ENCODE measurements around the gene GRIK3. TPM values are rescaled to one million over a fixed set of nuclear protein-coding genes. Genes with fewer than 3 reads are reported as not detected.

Gene GRIK3
- total and polyA plus RNA-seq, 4 donors: 0.03 to 0.08 (median 0.05) TPM; not detected in 1

DNA sequence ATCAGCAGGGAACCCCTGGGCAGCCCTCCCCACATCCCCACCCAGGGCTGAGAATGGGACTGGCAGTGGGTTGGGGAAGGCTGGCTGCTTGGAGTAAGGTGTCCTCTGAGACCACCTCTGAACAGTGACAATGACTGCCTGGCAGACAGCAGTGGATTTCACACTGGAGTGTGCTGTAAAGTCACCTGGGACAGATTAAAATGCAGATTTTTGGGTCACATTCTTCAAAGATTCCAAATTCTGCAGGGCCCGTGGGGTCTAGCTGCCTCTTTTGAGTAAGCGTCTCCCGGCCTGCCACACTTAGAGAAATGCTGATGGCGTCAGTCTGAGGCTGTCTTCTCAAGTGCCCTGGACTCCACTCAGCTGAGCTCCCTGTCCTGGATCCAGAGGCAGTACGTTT, 164.5 kb downstream of the GRIK3 start:
- TF ChIP-seq FOXA1 (IDR thresholded peaks at IDR 0.05) (no peak), JUND (IDR thresholded peaks at IDR 0.05) (no peak), NR2F2 (IDR thresholded peaks at IDR 0.05) (no peak), HNF4G (IDR thresholded peaks at IDR 0.05) (no peak), SP1 (IDR thresholded peaks at IDR 0.05) (no peak), YY1 (IDR thresholded peaks at IDR 0.05) (no peak), HNF4A (conservative IDR thresholded peaks at IDR 0.05) (no peak), TAF1 (conservative IDR thresholded peaks at IDR 0.05) (no peak), RAD21 (IDR thresholded peaks at IDR 0.05) (no peak)
- TF ChIP-seq, protein P1, sequence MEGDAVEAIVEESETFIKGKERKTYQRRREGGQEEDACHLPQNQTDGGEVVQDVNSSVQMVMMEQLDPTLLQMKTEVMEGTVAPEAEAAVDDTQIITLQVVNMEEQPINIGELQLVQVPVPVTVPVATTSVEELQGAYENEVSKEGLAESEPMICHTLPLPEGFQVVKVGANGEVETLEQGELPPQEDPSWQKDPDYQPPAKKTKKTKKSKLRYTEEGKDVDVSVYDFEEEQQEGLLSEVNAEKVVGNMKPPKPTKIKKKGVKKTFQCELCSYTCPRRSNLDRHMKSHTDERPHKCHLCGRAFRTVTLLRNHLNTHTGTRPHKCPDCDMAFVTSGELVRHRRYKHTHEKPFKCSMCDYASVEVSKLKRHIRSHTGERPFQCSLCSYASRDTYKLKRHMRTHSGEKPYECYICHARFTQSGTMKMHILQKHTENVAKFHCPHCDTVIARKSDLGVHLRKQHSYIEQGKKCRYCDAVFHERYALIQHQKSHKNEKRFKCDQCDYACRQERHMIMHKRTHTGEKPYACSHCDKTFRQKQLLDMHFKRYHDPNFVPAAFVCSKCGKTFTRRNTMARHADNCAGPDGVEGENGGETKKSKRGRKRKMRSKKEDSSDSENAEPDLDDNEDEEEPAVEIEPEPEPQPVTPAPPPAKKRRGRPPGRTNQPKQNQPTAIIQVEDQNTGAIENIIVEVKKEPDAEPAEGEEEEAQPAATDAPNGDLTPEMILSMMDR (IDR thresholded peaks at IDR 0.05; ENCODE audit: low read depth, low read length, missing input control): no peak
- TF ChIP-seq, protein P2, sequence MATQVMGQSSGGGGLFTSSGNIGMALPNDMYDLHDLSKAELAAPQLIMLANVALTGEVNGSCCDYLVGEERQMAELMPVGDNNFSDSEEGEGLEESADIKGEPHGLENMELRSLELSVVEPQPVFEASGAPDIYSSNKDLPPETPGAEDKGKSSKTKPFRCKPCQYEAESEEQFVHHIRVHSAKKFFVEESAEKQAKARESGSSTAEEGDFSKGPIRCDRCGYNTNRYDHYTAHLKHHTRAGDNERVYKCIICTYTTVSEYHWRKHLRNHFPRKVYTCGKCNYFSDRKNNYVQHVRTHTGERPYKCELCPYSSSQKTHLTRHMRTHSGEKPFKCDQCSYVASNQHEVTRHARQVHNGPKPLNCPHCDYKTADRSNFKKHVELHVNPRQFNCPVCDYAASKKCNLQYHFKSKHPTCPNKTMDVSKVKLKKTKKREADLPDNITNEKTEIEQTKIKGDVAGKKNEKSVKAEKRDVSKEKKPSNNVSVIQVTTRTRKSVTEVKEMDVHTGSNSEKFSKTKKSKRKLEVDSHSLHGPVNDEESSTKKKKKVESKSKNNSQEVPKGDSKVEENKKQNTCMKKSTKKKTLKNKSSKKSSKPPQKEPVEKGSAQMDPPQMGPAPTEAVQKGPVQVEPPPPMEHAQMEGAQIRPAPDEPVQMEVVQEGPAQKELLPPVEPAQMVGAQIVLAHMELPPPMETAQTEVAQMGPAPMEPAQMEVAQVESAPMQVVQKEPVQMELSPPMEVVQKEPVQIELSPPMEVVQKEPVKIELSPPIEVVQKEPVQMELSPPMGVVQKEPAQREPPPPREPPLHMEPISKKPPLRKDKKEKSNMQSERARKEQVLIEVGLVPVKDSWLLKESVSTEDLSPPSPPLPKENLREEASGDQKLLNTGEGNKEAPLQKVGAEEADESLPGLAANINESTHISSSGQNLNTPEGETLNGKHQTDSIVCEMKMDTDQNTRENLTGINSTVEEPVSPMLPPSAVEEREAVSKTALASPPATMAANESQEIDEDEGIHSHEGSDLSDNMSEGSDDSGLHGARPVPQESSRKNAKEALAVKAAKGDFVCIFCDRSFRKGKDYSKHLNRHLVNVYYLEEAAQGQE (IDR thresholded peaks at IDR 0.05): no peak
- TF ChIP-seq, protein P3, sequence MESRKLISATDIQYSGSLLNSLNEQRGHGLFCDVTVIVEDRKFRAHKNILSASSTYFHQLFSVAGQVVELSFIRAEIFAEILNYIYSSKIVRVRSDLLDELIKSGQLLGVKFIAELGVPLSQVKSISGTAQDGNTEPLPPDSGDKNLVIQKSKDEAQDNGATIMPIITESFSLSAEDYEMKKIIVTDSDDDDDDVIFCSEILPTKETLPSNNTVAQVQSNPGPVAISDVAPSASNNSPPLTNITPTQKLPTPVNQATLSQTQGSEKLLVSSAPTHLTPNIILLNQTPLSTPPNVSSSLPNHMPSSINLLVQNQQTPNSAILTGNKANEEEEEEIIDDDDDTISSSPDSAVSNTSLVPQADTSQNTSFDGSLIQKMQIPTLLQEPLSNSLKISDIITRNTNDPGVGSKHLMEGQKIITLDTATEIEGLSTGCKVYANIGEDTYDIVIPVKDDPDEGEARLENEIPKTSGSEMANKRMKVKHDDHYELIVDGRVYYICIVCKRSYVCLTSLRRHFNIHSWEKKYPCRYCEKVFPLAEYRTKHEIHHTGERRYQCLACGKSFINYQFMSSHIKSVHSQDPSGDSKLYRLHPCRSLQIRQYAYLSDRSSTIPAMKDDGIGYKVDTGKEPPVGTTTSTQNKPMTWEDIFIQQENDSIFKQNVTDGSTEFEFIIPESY (IDR thresholded peaks at IDR 0.05): no peak
- TF ChIP-seq, protein P4, sequence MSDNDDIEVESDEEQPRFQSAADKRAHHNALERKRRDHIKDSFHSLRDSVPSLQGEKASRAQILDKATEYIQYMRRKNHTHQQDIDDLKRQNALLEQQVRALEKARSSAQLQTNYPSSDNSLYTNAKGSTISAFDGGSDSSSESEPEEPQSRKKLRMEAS (IDR thresholded peaks at IDR 0.05): no peak
- Histone ChIP-seq H3K9me3 (ENCODE audit: control insufficient read depth in 4 of 4, low read length in 3 of 4) (peaks cover 0 to 2% (median 0%) of the 10 kb centered on the region in 4 donors), H3K4me1 (ENCODE audit: control insufficient read depth in 4 of 4, insufficient read depth in 4 of 4, low read length in 3 of 4) (no peaks in the 10 kb centered on the region), H3K4me3 (ENCODE audit: low read depth in 1 of 3, low read length in 3 of 3) (no peak overlapping the region), H3K27me3 (ENCODE audit: control insufficient read depth in 4 of 4, insufficient read depth in 4 of 4, low read length in 3 of 4) (peaks cover 0 to 2% (median 0%) of the 10 kb centered on the region in 4 donors), H3K36me3 (ENCODE audit: control insufficient read depth in 4 of 4, insufficient read depth in 3 of 4, low read depth in 1 of 4, low read length in 3 of 4) (no peaks in the 10 kb centered on the region), H3K9ac (ENCODE audit: low read depth in 1 of 2, low read length in 2 of 2) (no peak overlapping the region), H3K27ac (ENCODE audit: low read depth in 1 of 2, low read length in 2 of 2) (no peak overlapping the region)
- DNase-seq (ENCODE audit: low spot score): no peak
- WGBS: 81% methylated on average over 5 of the region's 5 CpGs

DNA sequence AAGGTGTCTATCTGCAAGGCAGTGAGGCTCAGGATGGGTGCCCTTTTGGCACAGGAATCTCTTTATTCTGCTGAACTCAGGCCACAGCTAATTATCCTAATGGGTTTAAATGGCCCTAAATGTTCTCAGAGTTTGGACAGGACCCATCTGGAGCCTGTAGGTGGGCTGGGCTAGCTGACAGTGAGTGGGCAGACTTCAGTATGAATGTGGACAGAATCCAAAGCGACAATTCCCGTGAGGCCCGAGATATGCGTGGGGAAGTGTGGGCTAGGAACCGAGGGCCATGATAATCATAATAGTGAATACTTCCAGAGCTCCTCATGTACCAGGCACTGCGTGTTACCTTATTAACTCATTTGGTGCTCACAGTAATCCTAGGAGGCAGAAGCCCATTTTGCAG, 165.3 kb downstream of the GRIK3 start:
- Histone ChIP-seq H3K4me3 (ENCODE audit: low read depth in 1 of 3, low read length in 3 of 3) (no peak overlapping the region), H3K4me1 (ENCODE audit: control insufficient read depth in 4 of 4, insufficient read depth in 4 of 4, low read length in 3 of 4) (no peaks in the 10 kb centered on the region), H3K27me3 (ENCODE audit: control insufficient read depth in 4 of 4, insufficient read depth in 4 of 4, low read length in 3 of 4) (peaks cover 0 to 2% (median 0%) of the 10 kb centered on the region in 4 donors), H3K9ac (ENCODE audit: low read depth in 1 of 2, low read length in 2 of 2) (no peak overlapping the region), H3K9me3 (ENCODE audit: control insufficient read depth in 4 of 4, low read length in 3 of 4) (peaks cover 0 to 2% (median 0%) of the 10 kb centered on the region in 4 donors), H3K27ac (ENCODE audit: low read depth in 1 of 2, low read length in 2 of 2) (no peak overlapping the region), H3K36me3 (ENCODE audit: control insufficient read depth in 4 of 4, insufficient read depth in 3 of 4, low read depth in 1 of 4, low read length in 3 of 4) (no peaks in the 10 kb centered on the region)
- 82% methylated on average over 6 of the region's 6 CpGs for WGBS
- DNase-seq (ENCODE audit: low spot score): no peak
- TF ChIP-seq EGR1 (IDR thresholded peaks at IDR 0.05; ENCODE audit: low read depth in 2 of 2) (no peak), RXRA (IDR thresholded peaks at IDR 0.05) (no peak), GABPA (IDR thresholded peaks at IDR 0.05 in 1 of 2, conservative IDR thresholded peaks at IDR 0.05 in 1 of 2) (no peak), YY1 (IDR thresholded peaks at IDR 0.05) (no peak), FOXA2 (IDR thresholded peaks at IDR 0.05) (no peak)
- TF ChIP-seq, protein P4 (IDR thresholded peaks at IDR 0.05): no peak

All from liver (tissue), 9 donors.